Measurements from ENCODE around the gene XK. TPM values are rescaled to one million over a fixed set of nuclear protein-coding genes. Genes with fewer than 3 reads are reported as not detected.

The XK gene
- total RNA-seq, 4 donors from 2014 or later = 1.1 to 2.3 (median 1.7) TPM

DNA sequence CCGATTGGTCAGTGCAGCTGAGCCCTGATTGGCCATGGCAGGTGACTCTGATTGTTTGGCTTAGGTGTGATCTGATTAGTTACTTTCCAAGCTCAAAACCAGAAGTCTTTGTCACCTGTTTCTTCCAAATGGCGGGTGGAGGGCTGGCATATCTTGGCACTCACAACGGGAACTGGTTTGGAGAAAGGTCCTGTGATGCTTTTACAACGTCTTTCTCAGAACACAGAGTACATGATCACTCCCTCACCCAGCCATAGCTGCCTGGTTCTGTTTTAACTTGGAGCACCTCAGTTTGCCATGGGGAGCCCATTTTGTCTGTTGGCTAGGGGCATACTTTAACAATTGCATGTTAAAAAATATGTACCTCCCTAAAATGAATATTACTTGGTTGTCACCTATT is 13.0 kb upstream of the XK start:
- 65% methylated on average over 4 of the region's 4 CpGs for WGBS
- TF ChIP-seq POLR2A (IDR thresholded peaks at IDR 0.05) = no peak
- no peak for TF ChIP-seq EP300 (IDR thresholded peaks at IDR 0.05)
- no peak for TF ChIP-seq POLR2AphosphoS5 (IDR thresholded peaks at IDR 0.05)
- TF ChIP-seq, protein P1, sequence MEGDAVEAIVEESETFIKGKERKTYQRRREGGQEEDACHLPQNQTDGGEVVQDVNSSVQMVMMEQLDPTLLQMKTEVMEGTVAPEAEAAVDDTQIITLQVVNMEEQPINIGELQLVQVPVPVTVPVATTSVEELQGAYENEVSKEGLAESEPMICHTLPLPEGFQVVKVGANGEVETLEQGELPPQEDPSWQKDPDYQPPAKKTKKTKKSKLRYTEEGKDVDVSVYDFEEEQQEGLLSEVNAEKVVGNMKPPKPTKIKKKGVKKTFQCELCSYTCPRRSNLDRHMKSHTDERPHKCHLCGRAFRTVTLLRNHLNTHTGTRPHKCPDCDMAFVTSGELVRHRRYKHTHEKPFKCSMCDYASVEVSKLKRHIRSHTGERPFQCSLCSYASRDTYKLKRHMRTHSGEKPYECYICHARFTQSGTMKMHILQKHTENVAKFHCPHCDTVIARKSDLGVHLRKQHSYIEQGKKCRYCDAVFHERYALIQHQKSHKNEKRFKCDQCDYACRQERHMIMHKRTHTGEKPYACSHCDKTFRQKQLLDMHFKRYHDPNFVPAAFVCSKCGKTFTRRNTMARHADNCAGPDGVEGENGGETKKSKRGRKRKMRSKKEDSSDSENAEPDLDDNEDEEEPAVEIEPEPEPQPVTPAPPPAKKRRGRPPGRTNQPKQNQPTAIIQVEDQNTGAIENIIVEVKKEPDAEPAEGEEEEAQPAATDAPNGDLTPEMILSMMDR (IDR thresholded peaks at IDR 0.05) = no peak
- DNase-seq (ENCODE audit: low spot score in 2 of 2) = no peak
- H3K27ac ChIP-seq = no peak overlapping the region
- H3K9me3 ChIP-seq = no peaks in the 10 kb centered on the region
- no peak overlapping the region for H3K4me3 ChIP-seq
- no peaks in the 10 kb centered on the region for H3K27me3 ChIP-seq
- H3K36me3 ChIP-seq = no peaks in the 10 kb centered on the region
- no peaks in the 10 kb centered on the region for H3K4me1 ChIP-seq

DNA sequence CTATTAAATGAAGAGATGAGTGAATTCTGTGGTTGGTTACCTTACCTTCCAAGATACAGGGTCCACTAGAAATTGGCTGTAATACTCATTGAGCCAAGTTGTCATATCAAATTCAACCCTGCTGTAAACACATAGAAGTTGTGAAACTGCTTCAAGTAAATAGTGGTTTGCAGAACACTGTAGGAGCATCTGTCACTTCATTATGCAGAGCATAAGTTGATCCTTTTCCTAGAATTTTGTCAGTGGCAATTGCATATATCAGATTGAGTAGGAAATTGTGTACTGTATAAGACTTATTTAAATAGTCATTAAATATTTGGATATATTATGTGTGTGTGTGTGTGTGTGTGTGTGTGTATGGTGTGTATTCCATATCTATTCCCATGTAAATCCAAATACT is 8.8 kb upstream of the XK start:
- Histone ChIP-seq H3K36me3 (no peaks in the 10 kb centered on the region), H3K4me1 (no peaks in the 10 kb centered on the region), H3K27ac (no peak overlapping the region), H3K9me3 (no peaks in the 10 kb centered on the region), H3K4me3 (no peak overlapping the region), H3K27me3 (no peaks in the 10 kb centered on the region)
- no peak for DNase-seq (ENCODE audit: low spot score in 2 of 2)
- no peak for TF ChIP-seq EP300 (IDR thresholded peaks at IDR 0.05)
- TF ChIP-seq, protein P1 (IDR thresholded peaks at IDR 0.05) = no peak
- no peak for TF ChIP-seq POLR2A (IDR thresholded peaks at IDR 0.05)
- no peak for TF ChIP-seq POLR2AphosphoS5 (IDR thresholded peaks at IDR 0.05)

DNA sequence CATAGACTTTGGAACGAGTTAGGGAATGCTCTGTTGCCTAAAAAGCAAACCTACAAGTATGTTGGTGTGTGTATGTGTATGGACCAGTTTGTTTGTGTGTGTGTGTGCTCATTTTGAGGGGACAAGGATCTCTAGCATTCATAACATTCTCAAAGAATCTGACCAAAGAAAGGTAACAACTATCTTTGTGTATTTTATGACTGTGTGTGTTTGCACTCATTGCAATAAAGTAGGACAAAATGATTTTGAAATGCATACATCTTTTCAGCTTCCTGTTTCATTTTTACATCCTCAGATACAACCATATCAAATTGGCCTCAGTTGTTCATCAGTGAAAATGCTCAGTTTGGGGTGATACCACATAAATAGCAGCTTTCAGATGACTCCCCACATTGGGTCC is 8.3 kb upstream of the XK start:
- Histone ChIP-seq H3K36me3 (no peaks in the 10 kb centered on the region), H3K4me3 (no peak overlapping the region), H3K27me3 (no peaks in the 10 kb centered on the region), H3K4me1 (no peaks in the 10 kb centered on the region), H3K9me3 (no peaks in the 10 kb centered on the region), H3K27ac (no peak overlapping the region)
- WGBS = 38% methylated on average over 1 of the region's 1 CpG
- DNase-seq (ENCODE audit: low spot score in 2 of 2) = no peak
- TF ChIP-seq, protein P1 (IDR thresholded peaks at IDR 0.05) = no peak
- TF ChIP-seq EP300 (IDR thresholded peaks at IDR 0.05) = no peak
- no peak for TF ChIP-seq POLR2A (IDR thresholded peaks at IDR 0.05)
- TF ChIP-seq POLR2AphosphoS5 (IDR thresholded peaks at IDR 0.05) = no peak

DNA sequence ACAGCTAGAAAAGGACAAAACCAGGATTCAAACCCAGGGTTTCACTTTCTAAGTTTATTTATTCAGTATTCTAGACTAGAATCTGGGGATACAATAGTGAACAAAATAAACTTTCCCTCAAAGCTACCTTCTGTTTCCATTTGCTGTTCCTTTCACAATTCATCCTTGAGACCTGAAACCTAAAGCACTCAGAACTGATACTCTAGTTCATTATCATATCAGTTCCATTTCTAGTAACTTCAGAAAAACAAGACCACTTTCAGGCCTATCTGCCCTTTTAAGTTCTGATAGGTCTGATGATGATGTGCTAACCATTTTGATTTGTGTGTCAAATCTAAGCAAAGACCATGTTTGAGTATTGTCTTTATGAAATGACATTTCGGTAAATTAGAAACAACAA is 7.8 kb upstream of the XK start:
- TF ChIP-seq EP300 (IDR thresholded peaks at IDR 0.05) = no peak
- TF ChIP-seq POLR2A (IDR thresholded peaks at IDR 0.05) = no peak
- TF ChIP-seq, protein P1 (IDR thresholded peaks at IDR 0.05) = no peak
- TF ChIP-seq POLR2AphosphoS5 (IDR thresholded peaks at IDR 0.05) = no peak
- no peak for DNase-seq (ENCODE audit: low spot score in 2 of 2)
- 82% methylated on average over 1 of the region's 1 CpG for WGBS
- Histone ChIP-seq H3K27me3 (no peaks in the 10 kb centered on the region), H3K4me1 (no peaks in the 10 kb centered on the region), H3K9me3 (no peaks in the 10 kb centered on the region), H3K27ac (no peak overlapping the region), H3K36me3 (no peaks in the 10 kb centered on the region), H3K4me3 (no peak overlapping the region)

DNA sequence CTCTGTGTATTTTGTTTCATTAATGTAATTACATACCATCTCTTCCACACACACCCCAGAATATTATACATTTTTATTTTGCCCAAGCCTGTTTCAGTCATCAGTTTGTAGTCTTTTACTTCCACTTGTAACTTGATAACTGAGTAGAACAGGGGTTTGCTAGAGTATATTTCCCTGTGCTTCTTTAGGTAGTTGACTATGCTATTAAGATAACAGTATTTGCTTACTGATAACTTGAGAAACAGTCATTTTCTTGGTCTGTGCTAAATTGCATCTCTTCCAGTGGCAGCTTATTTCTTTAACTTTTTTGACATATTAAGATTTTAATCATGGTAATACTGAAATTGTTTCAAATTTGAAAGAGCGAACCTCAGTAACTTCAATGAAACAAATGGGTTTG is 7.0 kb upstream of the XK start:
- H3K27ac ChIP-seq = no peak overlapping the region
- 90% methylated on average over 1 of the region's 1 CpG for WGBS

More for the DNA sequence above, 7.0 kb upstream of the XK start:
- TF ChIP-seq EP300 (IDR thresholded peaks at IDR 0.05) = no peak
- no peak for TF ChIP-seq POLR2A (IDR thresholded peaks at IDR 0.05)
- TF ChIP-seq, protein P1 (IDR thresholded peaks at IDR 0.05) = no peak
- no peak for TF ChIP-seq POLR2AphosphoS5 (IDR thresholded peaks at IDR 0.05)
- Histone ChIP-seq H3K27me3 (no peaks in the 10 kb centered on the region), H3K36me3 (no peaks in the 10 kb centered on the region), H3K9me3 (no peaks in the 10 kb centered on the region), H3K4me3 (no peak overlapping the region), H3K4me1 (no peaks in the 10 kb centered on the region)
- no peak for DNase-seq (ENCODE audit: low spot score in 2 of 2)
